GM18909 (cell line): ENCODE data around the gene SIN3A.
"Not testable (repeated sequence)": the region's sequence is repeated elsewhere in the genome, so short reads cannot be mapped to it uniquely, and the experiment has no call there.

Experiments
- ATAC-seq: cut with Tn5 transposase; IDR thresholded peaks from one replicate; pipeline ENCODE4 v1.9.1; 2021; ENCODE audit warnings: mild to moderate bottlenecking; ENCODE audit not compliant: unreplicated experiment, poor library complexity

The SIN3A gene

GRCh38 chr15:75383986-75384385 lies 67.5 kb downstream of the SIN3A start:
- ATAC-seq, result not testable (repeated sequence)

DNA sequence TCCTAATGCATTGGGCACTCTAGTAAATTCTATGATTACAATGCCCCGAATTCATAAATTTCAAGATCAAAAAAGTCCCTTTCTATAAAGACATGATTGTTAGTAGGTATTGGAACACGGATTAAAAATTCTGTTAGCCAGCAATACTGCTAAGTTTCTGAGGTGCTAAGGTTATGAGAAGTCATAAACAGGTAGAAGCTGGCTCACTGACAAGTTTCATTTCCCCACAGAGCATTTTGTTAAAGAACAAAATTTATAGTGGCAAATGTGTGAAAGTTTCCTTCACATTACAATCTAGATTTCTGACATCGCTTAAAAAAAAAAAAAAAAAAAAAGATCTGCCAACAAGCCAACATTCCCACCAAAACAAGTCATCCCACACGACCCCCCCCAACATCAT lies 70.7 kb downstream of the SIN3A start:
- no peak for ATAC-seq

- no peak for ATAC-seq
Observed at GRCh38 chr15:75371901-75372688, 79.4 kb downstream of the SIN3A start.

- no peak for ATAC-seq
Observed at GRCh38 chr15:75371486-75371885, 80.0 kb downstream of the SIN3A start.

GRCh38 chr15:75369897-75370581 lies 81.5 kb downstream of the SIN3A start:
- ATAC-seq, result no peak

- ATAC-seq, result no peak
Observed at GRCh38 chr15:75368689-75369239, 82.7 kb downstream of the SIN3A start.

GRCh38 chr15:75367913-75368688 lies 83.4 kb downstream of the SIN3A start, which contains the start of gene MAN2C1:
Gene MAN2C1, minus strand, starts transcription at chr15:75368607. Its CDS starts 24 bp downstream, at chr15:75368583.
- peak; percentile 86 for ATAC-seq

DNA sequence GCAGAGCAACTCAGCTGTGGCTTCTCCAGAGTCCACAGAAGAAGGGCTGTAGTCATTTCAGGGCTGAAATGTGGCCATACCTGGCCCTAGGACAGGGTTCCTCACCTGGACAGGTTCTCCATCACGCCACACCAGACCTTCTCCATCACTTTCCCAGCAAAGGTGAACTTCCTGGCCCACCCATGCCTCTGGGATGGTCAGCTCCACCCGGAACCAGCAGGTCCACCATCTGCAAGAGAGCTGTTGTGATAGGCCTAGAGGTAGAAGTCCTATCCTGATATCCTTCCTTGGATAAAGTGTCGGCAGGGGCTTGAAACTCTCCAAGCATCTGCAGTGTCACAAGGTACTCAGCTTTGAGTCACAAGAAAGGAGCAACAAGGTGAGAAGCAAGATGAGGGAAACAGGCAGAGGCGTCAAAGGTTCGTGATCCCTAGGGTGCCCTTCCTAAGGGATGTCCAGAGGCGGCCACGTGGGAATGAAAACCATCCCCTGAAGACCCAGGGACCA lies 84.0 kb downstream of the SIN3A start:
- no peak for ATAC-seq

DNA sequence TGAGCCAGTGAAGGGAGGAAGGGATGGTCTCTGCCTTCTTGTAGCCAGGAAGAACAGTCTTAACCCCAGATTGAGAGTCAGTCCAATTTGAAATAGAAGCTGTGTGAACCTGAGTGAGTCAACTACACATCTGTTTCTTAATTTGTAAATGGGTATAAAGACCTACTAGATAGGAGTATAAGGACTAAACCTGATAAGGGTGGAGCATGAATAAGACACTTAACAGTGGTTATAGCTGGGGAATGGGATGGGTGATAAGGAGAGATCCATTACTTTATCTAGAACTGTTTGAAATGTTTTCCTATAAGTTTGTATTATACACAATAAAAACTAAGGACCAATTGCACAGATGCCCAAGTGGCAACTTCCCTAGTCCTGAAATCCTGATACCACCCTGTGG lies 84.5 kb downstream of the SIN3A start:
- no peak for ATAC-seq

GRCh38 chr15:75366163-75366562 lies 85.3 kb downstream of the SIN3A start:
- ATAC-seq, result no peak

DNA sequence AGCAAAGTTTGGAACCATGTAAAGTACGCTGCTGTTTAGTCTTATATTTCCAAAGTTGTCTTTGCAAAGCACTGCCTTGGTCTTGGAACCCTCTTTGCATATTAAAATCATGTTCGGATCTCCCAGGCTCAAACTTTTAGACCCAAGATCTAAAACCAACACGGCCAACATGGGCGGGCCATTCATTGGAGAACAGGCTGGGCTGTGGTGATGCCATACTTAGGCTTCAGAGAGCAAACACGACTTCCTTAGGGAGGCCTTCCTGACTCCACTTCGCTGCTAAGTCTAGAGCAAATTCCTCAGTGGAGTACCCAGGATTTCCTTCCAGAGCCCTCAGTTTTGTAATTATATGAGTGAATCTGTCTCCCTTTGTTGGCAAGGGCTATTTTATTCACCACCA lies 86.6 kb downstream of the SIN3A start:
- no peak for ATAC-seq

- ATAC-seq, result no peak
Observed at GRCh38 chr15:75363786-75364185, 87.7 kb downstream of the SIN3A start.

GRCh38 chr15:75362642-75363249 lies 88.7 kb downstream of the SIN3A start:
- no peak for ATAC-seq

DNA sequence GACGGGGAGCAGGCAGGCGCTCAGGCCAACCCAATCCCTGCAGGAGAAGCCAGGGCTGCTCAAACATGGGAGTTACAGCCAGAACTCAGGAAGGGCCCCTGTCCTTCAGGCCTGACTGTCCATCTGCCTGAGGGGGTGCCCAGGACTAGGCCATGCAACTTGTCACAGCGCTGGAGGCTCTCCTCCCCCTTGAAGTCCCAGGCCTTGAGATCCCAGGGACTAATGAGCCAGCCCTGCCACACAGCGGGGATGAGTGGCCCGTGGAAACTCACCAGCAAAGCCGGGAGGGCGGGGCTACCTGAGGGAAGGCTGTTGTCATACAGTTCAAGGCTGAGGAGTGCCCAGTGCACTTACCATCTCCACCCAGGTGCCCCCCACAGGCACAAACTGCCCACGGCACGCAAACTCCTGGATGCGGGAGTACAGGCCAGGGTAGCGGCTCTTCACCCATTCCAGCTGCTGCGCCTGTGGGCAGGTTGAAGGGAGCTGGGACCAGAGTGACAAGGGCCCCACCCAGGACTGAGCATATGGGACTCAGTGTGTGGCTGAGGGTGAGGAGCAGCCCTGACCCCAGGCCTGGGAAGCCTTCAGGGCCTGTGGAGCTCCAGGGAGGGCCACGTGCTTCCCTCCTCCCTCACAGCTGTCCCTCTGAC lies 89.4 kb downstream of the SIN3A start:
- no peak for ATAC-seq

GRCh38 chr15:75361361-75361988 lies 90.0 kb downstream of the SIN3A start:
- ATAC-seq, result no peak

DNA sequence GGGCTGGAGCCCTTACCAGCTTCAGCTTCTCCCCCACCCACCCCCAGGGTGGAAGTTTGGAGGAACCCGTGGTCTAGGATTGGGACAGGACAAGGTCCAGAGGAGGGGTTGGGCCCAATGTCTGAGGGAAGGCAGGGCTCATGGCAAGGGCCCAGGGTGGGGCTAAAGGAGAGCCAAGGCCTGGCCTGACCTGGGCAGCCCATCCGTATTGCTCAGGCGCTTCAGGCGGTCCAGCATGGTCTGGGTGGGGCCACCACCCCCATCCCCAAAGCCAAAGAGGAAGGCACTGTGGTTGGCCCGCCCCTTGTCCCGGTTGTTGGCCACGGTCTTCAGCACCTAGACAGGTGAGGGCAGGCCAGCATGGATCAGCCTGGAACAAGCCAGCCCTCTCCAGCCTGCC lies 90.6 kb downstream of the SIN3A start:
- ATAC-seq, result no peak

GRCh38 chr15:75360391-75360790 lies 91.1 kb downstream of the SIN3A start:
- ATAC-seq, result no peak

DNA sequence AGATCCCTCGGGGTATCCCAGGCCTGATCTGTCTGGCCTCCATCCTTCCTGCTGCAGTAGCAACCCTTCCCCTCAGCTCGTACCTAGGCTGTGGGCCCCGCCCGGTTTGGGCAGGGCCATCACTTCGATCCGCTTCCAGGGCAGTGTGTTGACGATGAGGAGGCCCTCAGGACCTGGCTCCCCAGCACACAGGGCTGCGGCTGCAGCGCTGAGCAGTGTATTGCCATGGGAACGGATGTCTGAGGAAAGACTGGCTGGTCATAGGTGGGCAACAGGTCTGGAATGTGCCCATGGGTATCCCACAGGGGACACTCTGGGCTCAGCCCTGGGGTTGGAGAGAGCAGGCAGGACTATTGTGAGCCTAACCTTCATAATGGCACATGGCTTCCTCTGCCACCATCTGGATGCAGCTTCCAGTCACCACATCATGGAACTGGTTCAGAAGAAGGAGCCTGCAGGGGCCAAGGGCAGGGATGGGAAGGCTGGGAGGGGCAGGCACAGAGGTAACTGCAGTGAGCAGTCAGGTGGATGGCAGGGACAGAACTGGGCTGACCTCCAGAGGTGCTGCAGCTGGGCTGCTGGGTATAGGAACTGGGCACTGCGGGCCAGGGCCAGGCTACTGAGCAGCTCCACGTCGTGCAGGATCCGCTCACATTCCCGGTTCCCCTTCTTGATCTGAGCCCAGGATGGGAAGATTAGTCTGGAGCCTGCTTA lies 91.8 kb downstream of the SIN3A start:
- no peak for ATAC-seq
